HFFc6 (cell line): ENCODE measurements around the gene NCR3LG1. TPM values are rescaled to one million over a fixed set of nuclear protein-coding genes. Genes with fewer than 3 reads are reported as not detected.

Experiments used
- DNase-seq: peaks from one replicate; pipeline ENCODE4 v3.0.0-alpha.2; 2018
- H3K27ac Mint-ChIP-seq: 2 replicates; pipeline ENCODE4 v1.8.0; 2020; ENCODE audit warnings: mild to moderate bottlenecking, mixed read lengths
- H3K27me3 Mint-ChIP-seq: 2 replicates; pipeline ENCODE4 v1.8.0; 2021; ENCODE audit warnings: mild to moderate bottlenecking, moderate library complexity, mixed read lengths; ENCODE audit not compliant: insufficient read depth
- H3K36me3 Mint-ChIP-seq: 2 replicates; pipeline ENCODE4 v1.8.0; 2021; ENCODE audit warnings: low read depth, mixed read lengths
- H3K4me1 Mint-ChIP-seq: 2 replicates; pipeline ENCODE4 v1.8.0; 2020; ENCODE audit warnings: low read depth, mixed read lengths
- H3K4me3 Mint-ChIP-seq: 2 replicates; pipeline ENCODE4 v1.8.0; 2020; ENCODE audit warnings: mild to moderate bottlenecking, moderate library complexity, mixed read lengths
- H3K9me3 Mint-ChIP-seq: 2 replicates; pipeline ENCODE4 v1.8.0; 2020; ENCODE audit warnings: mild to moderate bottlenecking, mixed read lengths
- total RNA-seq, 6 experiments: library from RNA; stranded (reverse); fragmentation: NEBNext Ultra II Directional; extraction: Animal tissue kit (Norgen Biotek cat#: 25700); gene quantifications; 2 replicates in 1 of 6; 3 replicates in 5 of 6; pipeline ENCODE4 v1.2.3, GENCODE V29; 2021
- TF ChIP-seq, protein P1 (sequence below): fragments of 200-600 bp; sonication (generic); IDR thresholded peaks from 2 replicates; pipeline ENCODE4 v1.5.0; 2021; ENCODE audit warnings: antibody characterized with exemption, mild to moderate bottlenecking

NCR3LG1 gene
- total RNA-seq, 6 experiments from 2014 or later, result 2.2 to 3.4 (median 2.5) TPM

DNA sequence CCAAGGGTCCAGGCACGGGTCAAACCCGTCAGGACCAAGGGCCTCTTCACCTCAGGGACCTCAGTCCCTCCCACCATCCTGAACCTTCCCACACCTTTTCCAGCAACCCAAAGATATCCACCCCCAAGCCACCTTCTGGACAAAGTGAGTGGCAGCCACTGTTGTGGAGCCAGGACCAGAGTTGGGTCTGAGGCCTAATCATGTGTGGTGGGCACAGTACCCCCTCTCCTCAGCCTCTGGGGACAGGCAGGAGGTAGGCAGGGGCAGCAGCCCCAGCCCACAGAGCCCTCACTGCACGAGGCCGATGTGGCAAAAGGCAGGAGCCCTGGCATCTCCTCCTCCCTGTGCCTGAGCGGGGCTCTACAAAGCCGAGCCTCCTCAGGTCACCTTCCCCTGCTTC is 34.3 kb downstream of the NCR3LG1 start:
- no peak overlapping the region for H3K27ac Mint-ChIP-seq
- H3K4me1 Mint-ChIP-seq, result peaks cover 36% of the 10 kb centered on the region
- H3K36me3 Mint-ChIP-seq, result no peaks in the 10 kb centered on the region
- no peak for DNase-seq
- no peaks in the 10 kb centered on the region for H3K9me3 Mint-ChIP-seq
- no peak overlapping the region for H3K4me3 Mint-ChIP-seq
- H3K27me3 Mint-ChIP-seq, result peaks cover 8% of the 10 kb centered on the region
- TF ChIP-seq, protein P1, sequence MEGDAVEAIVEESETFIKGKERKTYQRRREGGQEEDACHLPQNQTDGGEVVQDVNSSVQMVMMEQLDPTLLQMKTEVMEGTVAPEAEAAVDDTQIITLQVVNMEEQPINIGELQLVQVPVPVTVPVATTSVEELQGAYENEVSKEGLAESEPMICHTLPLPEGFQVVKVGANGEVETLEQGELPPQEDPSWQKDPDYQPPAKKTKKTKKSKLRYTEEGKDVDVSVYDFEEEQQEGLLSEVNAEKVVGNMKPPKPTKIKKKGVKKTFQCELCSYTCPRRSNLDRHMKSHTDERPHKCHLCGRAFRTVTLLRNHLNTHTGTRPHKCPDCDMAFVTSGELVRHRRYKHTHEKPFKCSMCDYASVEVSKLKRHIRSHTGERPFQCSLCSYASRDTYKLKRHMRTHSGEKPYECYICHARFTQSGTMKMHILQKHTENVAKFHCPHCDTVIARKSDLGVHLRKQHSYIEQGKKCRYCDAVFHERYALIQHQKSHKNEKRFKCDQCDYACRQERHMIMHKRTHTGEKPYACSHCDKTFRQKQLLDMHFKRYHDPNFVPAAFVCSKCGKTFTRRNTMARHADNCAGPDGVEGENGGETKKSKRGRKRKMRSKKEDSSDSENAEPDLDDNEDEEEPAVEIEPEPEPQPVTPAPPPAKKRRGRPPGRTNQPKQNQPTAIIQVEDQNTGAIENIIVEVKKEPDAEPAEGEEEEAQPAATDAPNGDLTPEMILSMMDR, result no peak

DNA sequence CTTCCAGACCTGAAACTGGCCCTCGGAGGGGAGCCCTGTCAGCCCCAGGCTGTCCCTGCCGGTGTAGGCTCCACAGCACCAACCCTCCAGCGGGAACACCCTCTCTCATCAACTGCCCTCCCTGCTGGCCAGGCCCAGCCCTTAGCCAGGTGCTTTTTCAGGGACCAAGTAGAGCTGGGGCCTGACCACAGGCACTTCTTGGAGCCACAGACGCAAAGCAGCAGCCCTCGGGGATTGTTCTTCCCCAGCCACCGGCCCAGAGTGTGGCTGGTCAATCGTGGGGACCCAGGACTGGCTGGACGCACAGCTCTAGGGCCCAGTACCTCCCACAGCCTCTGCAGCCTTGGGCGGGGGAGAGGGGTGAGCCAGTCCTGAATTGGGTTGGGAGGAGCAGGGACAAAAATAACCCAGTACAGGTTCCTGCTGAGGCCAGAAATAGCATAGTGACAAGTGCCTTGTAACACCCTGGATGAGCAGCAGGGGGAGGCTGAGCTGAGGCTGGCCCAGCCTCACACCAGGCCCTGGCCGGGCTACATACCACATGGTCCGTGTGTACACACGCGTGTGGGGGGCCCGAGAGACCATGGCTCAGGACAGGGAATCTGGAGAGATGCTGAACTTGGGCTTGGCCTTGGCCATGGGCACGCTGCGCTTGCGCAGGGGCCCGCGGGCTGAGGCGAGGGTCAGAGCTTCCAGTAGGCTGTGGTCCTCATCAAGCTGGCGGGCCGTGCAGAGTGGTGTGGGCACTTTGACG is 34.9 kb downstream of the NCR3LG1 start:
- H3K36me3 Mint-ChIP-seq, result no peaks in the 10 kb centered on the region
- peaks cover 30% of the 10 kb centered on the region for H3K4me1 Mint-ChIP-seq
- H3K27ac Mint-ChIP-seq, result no peak overlapping the region
- no peak overlapping the region for H3K4me3 Mint-ChIP-seq
- H3K27me3 Mint-ChIP-seq, result peaks cover 12% of the 10 kb centered on the region
- DNase-seq, result peak; percentile 20
- no peaks in the 10 kb centered on the region for H3K9me3 Mint-ChIP-seq
- TF ChIP-seq, protein P1, result peak; percentile 79

DNA sequence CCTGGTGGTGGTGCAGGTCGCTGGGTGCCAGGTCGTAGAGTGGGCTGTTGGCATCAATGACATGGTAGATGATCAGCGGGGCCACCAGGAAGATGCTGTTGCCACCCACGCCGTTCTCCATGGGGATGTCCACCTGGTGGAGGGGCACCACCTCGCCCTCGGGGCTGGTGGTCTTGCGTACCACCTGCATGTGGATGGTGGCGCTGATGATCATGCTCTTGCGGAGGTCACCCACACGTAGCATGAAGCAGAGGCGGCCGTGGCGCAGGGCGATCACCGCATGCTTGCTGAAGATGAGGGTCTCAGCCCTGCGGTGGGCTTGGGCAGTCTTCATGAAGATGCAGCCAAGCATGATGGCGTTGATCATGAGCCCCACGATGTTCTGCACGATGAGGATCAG is 35.7 kb downstream of the NCR3LG1 start:
- no peak overlapping the region; the same call in 1 of the 2 replicates for H3K4me3 Mint-ChIP-seq

GRCh38 chr11:17387811-17388210 is 36.2 kb downstream of the NCR3LG1 start:
- Mint-ChIP-seq H3K36me3 (no peaks in the 10 kb centered on the region), H3K4me3 (no peak overlapping the region; the same call in 1 of the 2 replicates)

More for the DNA sequence above, 35.7 kb downstream of the NCR3LG1 start:
- no peak for DNase-seq
- peaks cover 23% of the 10 kb centered on the region for H3K4me1 Mint-ChIP-seq
- TF ChIP-seq, protein P1, result no peak
- peaks cover 12% of the 10 kb centered on the region for H3K27me3 Mint-ChIP-seq
- no peaks in the 10 kb centered on the region for H3K36me3 Mint-ChIP-seq
- no peak overlapping the region for H3K27ac Mint-ChIP-seq
- H3K9me3 Mint-ChIP-seq, result no peaks in the 10 kb centered on the region

DNA sequence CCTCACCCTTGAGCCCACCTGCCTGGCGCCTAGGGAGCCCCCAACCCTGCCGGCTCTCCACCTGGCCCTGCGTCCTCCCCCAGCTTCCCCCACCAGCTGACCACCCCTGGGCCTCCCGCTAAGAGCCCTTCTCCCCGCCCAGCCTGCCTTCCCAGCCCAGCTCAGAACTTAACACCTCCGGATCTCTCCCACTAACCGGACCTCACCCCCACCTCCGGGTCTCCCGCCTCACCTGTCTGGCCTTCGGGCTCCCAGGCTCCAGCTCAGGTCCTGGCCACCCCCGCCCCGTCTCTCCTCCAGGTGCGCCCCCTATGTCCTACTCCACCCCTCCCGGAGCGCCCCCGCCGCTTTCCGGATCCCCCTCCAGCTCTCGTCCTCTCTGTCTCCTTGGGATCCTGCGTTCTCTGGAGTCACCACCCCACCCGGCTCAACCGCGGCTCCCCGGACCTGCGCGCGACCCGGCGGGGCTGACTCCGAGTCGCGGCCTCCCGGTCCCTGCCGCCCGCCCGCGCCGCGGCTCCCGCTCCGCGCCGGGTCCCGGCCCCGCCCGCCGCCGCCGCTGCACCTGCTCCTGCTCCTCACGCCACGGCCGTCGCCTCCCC is 37.1 kb downstream of the NCR3LG1 start, which contains the start of gene KCNJ11:
Gene KCNJ11 (minus strand): TSS at position 51 of the 602 bp plus-strand sequence. CDS start 568 bp downstream, outside the sequence.
- TF ChIP-seq, protein P1, result no peak
- H3K4me3 Mint-ChIP-seq, result peak within 1 kb of the TSS; percentile 60; the same call in 1 of the 2 replicates
- no peaks in the 10 kb centered on the region for H3K9me3 Mint-ChIP-seq
- H3K27ac Mint-ChIP-seq, result no peak within 1 kb of the TSS
- DNase-seq, result no peak
- H3K4me1 Mint-ChIP-seq, result peaks cover 8% of the 10 kb centered on the region
- H3K27me3 Mint-ChIP-seq, result peaks cover 12% of the 10 kb centered on the region
- no peaks in the 10 kb centered on the region for H3K36me3 Mint-ChIP-seq

More at GRCh38 chr11:17387811-17388210, 36.2 kb downstream of the NCR3LG1 start:
- DNase-seq, result no peak
- H3K27ac Mint-ChIP-seq, result no peak overlapping the region
- TF ChIP-seq, protein P1, result no peak
- peaks cover 17% of the 10 kb centered on the region for H3K4me1 Mint-ChIP-seq
- H3K9me3 Mint-ChIP-seq, result no peaks in the 10 kb centered on the region
- peaks cover 12% of the 10 kb centered on the region for H3K27me3 Mint-ChIP-seq
